ENCODE results near the gene GTF2F2. TPM values are rescaled to one million over a fixed set of nuclear protein-coding genes. Genes with fewer than 3 reads are reported as not detected.

GTF2F2 gene
- total and polyA plus RNA-seq, 2 donors (not counting 3 experiments of a cell fraction or from before 2014, with no cell fraction given): 7.5 to 23.6 TPM

DNA sequence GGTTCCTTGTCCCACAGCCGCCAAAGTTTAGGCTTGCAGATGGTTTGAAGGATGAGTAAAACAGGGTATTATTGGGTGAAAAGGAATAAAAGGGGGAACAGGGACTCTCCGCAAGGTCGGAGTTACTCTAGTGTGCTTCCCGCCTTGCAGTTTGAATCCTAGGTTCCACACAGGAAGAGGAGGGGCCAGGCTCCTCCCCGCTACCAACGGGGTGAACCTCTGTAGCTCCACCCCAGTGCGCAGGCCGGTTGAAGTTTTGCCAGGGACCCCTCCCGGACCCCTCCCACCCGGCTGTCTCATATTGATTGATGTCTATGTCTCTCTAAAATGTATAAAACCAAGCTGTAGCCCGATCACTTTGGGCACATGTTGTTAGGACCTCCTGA lies 11.6 kb upstream of the GTF2F2 start:
- intact Hi-C loops (cut with micrococcal nuclease): loop anchor here (5.0 kb wide), 1 partner anchor 174 kb away; no protein-coding TSS in a partner anchor
- DNase-seq (ENCODE audit: low read depth, low spot score): no peak
- Histone ChIP-seq H3K9me1 (replicated peaks; ENCODE audit: control insufficient read depth, extremely low read depth, insufficient read depth, low read length) (no peaks in the 10 kb centered on the region), H3K4me2 (ENCODE audit: insufficient read depth, low read length) (no peak overlapping the region), H3K27me3 (ENCODE audit: control insufficient read depth in 2 of 2, insufficient read depth in 2 of 2, low read length in 2 of 2) (peaks cover 4 to 6% of the 10 kb centered on the region in 2 experiments), H4K20me1 (replicated peaks; ENCODE audit: control insufficient read depth, extremely low read depth, insufficient read depth, low read length) (no peaks in the 10 kb centered on the region), H3K4me1 (ENCODE audit: control insufficient read depth, extremely low read depth, insufficient read depth, low read length) (no peaks in the 10 kb centered on the region), H3K27ac (ENCODE audit: insufficient read depth, low read depth, low read length) (no peak overlapping the region), H3K79me2 (ENCODE audit: control insufficient read depth, insufficient read depth, low read length) (no peaks in the 10 kb centered on the region), H3K9me3 (replicated peaks; ENCODE audit: control insufficient read depth, insufficient read depth, low read length) (no peaks in the 10 kb centered on the region), H2AFZ (ENCODE audit: low read depth, low read length) (no peak overlapping the region), H3K4me3 (replicated peaks in 1 of 3; ENCODE audit: insufficient read depth in 1 of 3, low read depth in 1 of 3, low read length in 3 of 3) (no peak overlapping the region), H3K9ac (replicated peaks; ENCODE audit: extremely low read depth, insufficient read depth, low read length) (no peak overlapping the region), H3K36me3 (ENCODE audit: control insufficient read depth in 2 of 2, extremely low read depth in 1 of 2, insufficient read depth in 2 of 2, low read length in 2 of 2) (no peaks in the 10 kb centered on the region)
- ChIA-PET POLR2A (no interaction called here), CTCF (interaction anchor here (0.7 to 1.5 kb wide), 2 partner anchors 11 to 21 kb away, joined by 3 read pairs; partner anchors contain the start of gene GTF2F2)
- TF ChIP-seq JUN (IDR thresholded peaks at IDR 0.05; ENCODE audit: borderline replicate concordance, insufficient read depth, insufficient read length, low read depth) (no peak), GATA2 (IDR thresholded peaks at IDR 0.05; ENCODE audit: insufficient read depth, insufficient read length, low read depth, low read length) (no peak), POLR2AphosphoS5 (IDR thresholded peaks at IDR 0.05; ENCODE audit: insufficient read depth, low read depth, low read length) (no peak), EZH2 (IDR thresholded peaks at IDR 0.05; ENCODE audit: borderline replicate concordance, low read depth, low read length, severe bottlenecking) (no peak), POLR2A (IDR thresholded peaks at IDR 0.05; ENCODE audit: low read depth, low read length) (no peak), MYC (IDR thresholded peaks at IDR 0.05; ENCODE audit: low read depth, low read length) (no peak), FOS (IDR thresholded peaks at IDR 0.05; ENCODE audit: borderline replicate concordance, insufficient read depth, low read length) (no peak)
- TF ChIP-seq, protein P1, sequence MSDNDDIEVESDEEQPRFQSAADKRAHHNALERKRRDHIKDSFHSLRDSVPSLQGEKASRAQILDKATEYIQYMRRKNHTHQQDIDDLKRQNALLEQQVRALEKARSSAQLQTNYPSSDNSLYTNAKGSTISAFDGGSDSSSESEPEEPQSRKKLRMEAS (IDR thresholded peaks at IDR 0.05; ENCODE audit: insufficient read depth, insufficient read length): no peak
- TF ChIP-seq, protein P2, sequence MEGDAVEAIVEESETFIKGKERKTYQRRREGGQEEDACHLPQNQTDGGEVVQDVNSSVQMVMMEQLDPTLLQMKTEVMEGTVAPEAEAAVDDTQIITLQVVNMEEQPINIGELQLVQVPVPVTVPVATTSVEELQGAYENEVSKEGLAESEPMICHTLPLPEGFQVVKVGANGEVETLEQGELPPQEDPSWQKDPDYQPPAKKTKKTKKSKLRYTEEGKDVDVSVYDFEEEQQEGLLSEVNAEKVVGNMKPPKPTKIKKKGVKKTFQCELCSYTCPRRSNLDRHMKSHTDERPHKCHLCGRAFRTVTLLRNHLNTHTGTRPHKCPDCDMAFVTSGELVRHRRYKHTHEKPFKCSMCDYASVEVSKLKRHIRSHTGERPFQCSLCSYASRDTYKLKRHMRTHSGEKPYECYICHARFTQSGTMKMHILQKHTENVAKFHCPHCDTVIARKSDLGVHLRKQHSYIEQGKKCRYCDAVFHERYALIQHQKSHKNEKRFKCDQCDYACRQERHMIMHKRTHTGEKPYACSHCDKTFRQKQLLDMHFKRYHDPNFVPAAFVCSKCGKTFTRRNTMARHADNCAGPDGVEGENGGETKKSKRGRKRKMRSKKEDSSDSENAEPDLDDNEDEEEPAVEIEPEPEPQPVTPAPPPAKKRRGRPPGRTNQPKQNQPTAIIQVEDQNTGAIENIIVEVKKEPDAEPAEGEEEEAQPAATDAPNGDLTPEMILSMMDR (IDR thresholded peaks at IDR 0.05; ENCODE audit: extremely low read depth in 1 of 2, insufficient read depth in 1 of 2, low read depth in 1 of 2, low read length in 2 of 2): no peak
- BruUV-seq (replicated peaks): no TSS peak
- dilution Hi-C loops (cut with MboI; ENCODE audit: extremely low pct_ligation_motif_present, low sequenced_read_pairs): no loop called here
- FAIRE-seq: no peak
